Measurements from ENCODE around the gene TEX22.

Gene TEX22

GRCh38 chr14:105422695-105423487 is 24.6 kb downstream of the TEX22 start:
- no peak for DNase-seq

DNA sequence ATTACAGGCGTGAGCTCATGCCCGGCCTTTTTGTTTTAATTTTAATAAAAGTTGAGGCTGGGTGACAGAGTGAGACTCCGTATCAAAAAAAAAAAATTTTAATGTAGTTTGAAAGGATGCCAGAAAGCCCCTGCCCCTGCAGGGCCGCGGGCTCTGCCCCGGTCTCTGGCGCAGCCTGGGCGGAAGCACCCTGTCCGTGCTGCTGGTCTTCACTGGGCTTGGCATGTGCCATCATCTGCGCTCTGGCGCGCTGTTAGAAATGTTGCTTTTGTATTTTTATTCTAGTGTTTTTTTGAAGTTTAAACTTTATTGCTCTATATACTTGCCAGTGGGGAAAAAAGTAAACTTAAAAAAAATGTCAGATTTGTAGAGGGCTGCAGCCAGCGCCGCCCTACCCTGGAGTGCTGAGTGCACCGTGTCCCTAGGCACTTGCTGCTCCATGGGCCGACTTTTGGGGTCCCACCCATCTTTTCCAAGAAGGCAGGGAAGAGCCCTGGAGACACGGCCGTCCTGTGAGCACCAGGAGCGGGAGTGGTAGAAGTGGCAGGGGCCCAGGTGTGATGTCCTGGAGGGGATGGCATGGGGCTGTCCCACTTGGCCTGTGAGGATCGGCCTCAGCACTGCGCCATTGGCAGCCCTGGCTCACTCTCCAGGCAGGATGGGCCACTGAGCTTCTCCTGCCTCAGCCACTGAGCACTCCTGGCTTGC is 25.3 kb downstream of the TEX22 start:
- DNase-seq: no peak

GRCh38 chr14:105424861-105425260 is 26.5 kb downstream of the TEX22 start:
- DNase-seq: no peak

GRCh38 chr14:105425823-105426247 is 27.5 kb downstream of the TEX22 start:
- no peak for DNase-seq

DNA sequence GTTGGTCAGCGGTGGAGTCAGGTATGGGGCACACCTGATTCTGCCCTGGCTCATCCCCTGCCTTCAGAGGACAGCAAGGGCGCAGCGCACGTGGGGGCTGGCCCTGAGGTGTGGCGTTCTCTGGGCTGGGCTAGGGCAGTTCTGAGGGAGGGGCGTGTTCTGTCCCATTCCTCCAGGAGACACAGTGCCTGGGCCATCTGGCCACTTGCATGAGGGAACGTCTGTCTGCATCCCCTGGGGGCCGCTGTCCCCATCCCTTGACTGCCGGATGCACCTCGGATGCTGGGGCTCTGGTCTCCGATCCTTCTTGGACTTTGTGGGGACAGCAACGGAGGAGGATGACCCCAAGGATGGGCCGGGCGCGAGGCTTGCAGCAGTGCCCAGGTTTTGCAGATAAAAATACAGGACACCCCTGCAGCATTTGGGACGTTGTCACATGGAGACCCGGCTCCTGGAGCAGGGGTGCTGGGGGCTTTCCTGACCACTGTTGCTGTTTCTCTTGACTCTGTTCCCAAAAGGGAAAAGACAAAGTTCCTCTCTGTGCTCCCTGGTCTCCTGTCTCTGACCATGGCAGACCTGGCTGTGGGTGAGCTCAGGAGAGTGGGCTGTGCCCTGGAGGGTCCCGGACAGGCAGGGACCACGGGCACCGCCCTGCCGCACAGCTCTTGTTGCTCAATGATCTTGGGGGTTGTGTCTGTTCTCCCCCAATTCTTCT is 28.2 kb downstream of the TEX22 start:
- DNase-seq: no peak

GRCh38 chr14:105427412-105427811 is 29.1 kb downstream of the TEX22 start:
- DNase-seq: no peak

DNA sequence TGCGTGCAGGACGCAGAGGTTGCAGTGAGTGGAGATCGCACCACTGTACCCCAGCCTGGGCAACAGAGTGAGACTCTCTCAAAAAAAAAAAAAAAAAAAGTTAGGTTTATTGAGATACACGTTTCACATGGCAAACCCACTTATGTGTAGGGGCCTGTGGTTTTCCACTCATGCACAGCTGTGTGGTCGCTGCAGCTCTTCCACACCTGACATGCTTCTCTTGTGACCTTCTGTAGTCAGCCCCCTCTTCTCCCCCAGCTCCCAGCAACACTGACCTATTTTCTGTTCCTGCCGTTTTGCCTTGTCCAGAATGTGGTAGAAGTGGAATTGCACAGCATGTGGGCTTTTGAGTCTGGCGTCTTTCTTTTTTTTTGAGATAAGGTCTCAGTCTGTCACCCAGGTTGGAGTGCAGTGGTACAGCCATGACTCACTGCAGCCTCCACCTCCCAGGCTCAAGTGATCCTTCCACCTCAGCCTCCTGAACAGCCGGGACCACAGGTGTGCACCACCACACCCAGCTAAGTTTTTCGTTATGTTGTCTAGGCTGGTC is 29.7 kb downstream of the TEX22 start:
- no peak for DNase-seq

GRCh38 chr14:105430042-105430441 is 31.7 kb downstream of the TEX22 start:
- DNase-seq: no peak

DNA sequence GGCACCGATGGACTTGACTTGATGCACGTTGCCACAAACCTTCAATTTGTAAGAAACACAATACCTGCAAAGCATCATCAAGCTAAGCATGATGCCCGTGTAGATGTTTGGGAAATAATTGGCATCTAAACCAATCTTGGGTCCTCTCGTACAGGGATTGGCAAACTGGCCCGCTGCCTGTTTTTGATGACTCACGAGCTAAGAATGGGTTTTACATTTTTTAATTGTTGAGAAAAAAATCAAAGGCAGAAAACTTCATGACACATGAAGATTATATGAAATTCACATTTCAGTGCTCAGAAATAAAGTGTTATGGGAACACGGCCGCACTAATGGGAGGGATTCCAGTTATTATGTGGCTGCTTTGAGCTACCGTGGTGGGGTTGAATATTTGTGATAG is 32.2 kb downstream of the TEX22 start:
- no peak for DNase-seq

DNA sequence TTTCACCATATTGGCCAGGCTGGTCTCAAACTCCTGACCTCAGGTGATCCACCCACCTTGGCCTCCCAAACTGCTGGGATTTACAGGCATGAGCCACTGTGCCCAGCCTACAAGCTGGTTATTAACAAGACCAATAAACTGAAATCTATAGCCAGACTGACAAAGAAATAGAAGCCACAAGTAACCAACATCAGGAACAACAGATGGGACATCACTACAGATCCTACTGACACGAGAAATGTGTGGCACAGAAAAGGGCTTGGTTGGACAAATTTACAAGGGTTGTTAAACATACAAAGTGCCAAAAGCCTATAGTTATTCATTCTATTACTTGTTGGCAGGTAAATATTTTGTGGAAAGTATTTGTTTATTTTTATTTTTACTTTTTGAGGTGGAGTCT is 32.9 kb downstream of the TEX22 start:
- DNase-seq: no peak

GRCh38 chr14:105432657-105433056 is 34.3 kb downstream of the TEX22 start:
- DNase-seq: no peak

DNA sequence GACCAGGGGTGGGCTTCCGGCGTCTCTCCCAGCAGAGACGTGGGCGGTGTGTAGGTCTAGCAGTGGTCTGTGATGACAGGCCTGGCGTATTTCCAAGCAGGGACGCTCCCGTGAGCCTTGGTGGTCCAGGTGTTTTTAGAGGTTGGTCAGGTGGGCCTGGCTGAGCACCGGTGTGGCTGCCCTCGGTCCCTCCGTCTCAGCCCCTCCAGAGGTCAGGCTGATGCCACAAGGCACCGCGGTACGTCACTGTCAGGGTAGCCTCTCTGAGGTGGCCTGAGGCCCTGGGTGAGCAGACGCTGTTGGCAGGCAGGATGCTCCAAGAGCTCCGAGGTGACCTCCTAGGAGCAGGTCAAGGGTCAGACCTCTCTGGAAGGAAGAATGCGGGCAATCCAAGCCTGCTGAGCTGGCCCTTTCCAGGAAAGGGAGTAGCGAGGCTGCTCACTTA is 34.8 kb downstream of the TEX22 start:
- no peak for DNase-seq

GRCh38 chr14:105436402-105436801 is 38.1 kb downstream of the TEX22 start:
- DNase-seq: no peak

DNA sequence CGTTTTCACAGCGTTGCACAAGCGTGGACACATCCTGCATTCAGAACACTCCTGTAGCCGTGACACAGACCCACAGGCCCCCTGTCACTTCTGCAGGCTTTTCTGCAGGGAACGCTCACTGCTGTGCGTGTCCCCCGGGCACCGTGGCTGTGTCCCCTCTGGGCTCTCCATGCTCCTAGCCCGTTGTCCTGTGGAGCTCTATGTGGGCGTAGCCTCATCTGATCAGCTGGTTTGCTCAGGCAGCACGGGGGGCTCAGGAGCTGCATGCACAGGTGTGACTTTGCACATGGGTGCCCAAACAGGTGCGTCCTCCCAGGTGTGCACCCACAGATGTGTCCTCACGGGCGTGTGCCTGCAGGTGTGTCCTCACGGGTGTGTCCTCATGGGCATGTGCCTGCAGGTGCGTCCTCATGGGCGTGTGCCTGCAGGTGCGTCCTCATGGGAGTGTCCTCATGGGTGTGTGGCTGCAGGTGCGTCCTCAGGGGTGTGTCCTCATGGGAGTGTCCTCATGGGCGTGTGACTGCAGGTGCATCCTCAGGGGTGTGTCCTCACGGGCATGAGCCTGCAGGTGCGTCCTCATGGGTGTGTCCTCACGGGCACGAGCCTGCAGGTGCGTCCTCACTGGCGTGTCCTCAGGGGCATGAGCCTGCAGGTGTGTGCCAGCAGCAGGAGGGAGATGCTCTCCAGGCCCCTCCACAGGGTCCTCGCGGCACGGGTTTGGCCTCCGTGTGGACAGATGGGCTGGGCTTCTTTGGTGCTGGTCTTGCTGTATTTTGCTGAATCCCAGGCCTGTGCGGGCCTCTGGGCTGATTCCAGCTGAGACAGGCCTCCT is 38.8 kb downstream of the TEX22 start:
- peak; percentile 91 for DNase-seq

GRCh38 chr14:105437723-105438500 is 39.6 kb downstream of the TEX22 start:
- DNase-seq: no peak

DNA sequence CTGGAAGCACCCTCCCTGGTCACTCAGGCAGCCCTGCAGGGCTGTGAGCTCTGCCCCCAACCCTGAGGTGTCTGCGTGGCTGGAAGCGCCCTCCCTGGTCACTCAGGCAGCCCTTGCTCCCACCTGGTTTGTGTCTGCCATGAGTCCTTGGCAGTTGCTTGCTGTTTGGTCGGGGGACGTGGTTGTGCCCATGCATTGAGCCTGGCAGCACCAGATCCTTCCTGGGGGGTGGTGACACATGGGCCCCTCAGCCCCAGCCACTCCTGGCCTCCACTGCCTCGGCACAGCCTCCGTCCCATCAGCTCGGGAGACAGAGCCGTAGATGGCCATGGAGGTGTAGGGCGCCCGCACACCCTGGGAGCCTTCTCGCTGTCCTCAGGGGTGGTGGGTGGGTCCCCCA is 40.8 kb downstream of the TEX22 start:
- no peak for DNase-seq

DNA sequence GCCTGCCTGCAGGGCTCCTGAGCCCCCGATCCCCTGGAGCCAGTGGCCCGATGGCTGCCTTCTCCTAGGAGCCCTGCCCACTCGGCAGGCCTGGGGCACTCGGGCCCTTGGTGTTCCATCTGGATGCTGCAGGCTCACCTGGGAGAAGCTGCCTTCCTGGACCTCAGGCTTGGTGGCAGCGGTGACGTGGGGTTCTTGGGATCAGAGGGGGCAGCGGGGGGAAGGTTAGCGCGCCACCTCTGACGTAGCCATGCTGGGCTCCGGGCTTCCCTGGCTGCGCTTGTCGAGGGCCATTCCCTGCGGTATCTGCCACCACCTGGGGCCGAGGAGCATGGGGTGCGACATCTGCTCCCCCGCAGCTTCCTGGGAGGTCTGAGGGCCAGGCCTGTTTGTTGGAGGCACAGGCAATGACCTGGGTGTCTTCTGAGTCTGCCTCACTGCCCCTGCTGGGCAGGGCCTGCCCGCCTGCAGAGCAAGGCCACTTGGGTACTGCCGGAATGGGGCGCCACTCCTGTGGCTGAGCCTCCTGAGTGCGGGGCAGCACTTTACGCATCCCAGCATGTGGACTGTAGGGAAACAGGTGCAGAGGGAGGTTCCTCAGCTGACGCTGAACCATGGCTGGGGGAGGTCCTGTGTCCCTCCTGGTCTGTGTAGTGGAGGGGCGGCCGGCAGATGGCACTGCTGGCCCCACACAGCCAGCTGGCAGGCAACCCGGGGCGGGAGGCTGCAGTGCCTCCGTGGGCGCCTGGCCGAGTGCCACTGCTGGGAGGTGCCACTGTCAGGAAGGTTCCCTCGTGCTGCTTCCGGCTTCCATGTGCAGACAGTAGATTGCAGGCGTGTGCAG is 41.6 kb downstream of the TEX22 start:
- no peak for DNase-seq

GRCh38 chr14:105440554-105440900 is 42.2 kb downstream of the TEX22 start:
- no peak for DNase-seq

- DNase-seq: no peak
These were observed 42.7 kb downstream of the TEX22 start for GRCh38 chr14:105440992-105441391.

- no peak for DNase-seq
These were observed 43.8 kb downstream of the TEX22 start for GRCh38 chr14:105442125-105442524.

DNA sequence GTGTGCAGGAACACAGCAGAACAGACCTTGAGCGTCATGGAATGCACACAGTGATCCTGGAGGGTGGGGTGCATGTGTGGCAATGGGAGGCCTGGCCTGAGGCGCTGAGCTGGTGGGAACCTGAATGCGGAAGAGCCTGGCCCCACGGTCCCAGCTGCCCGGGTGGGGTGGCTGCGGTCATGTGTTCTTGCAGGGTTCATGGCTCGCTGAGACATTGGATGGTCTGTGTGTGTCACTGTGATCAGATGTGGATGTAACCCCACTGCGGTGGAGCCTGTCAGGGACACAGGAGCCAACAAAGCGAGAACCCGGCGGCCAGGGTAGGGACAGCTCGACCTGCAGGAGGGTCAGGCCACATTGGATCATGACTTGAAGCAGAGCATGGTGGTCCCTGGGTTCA is 44.5 kb downstream of the TEX22 start:
- DNase-seq: no peak
